GM21786 (cell line): ENCODE data around the gene NXPH1.

Experiments
- ATAC-seq: cut with Tn5 transposase; IDR thresholded peaks from one replicate; pipeline ENCODE4 v1.9.1; 2021; ENCODE audit not compliant: unreplicated experiment

NXPH1 gene

DNA sequence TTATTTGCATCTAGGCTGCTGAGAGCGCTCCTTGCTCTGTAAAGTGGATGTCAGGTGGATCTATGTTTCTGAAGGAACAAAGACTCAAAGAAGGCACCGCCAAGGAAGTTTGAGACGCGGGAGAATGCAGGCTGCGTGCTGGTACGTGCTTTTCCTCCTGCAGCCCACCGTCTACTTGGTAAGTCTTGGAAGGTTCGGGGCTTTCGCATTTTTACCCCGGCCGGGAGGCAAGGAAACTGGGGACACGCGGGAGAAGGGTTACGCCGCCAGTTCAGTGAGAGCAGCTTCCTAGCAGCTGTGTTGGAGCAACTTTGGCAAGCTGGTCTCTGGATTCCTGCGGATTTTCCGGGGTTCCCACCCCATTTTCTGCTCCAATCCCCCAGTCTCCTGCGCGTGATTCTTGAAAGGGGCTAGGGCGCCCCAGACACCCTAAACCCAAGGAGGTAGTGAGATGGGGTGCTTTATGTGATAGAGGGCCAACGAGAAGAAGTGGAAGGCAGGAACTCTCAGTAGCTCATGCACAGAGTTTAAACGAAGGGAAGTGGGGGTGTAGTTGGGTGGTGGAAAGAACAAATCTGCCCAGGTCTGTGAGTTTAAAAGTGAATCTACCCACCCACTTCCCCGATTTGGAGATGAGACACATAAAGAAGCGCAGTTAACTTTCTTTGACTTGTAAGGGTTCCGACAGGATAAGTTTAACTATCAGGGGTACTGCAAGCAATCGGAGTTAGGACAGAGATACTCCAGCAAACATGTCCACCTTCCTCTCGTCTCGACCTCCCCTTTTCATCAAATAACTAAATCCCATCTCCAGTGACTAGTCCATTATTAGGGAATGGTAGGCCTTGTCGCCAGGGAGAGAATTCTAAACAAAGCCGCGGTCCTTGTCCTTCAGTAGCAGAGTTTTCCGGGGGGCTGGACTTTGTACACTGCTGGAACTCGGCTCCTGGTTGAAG, 2.5 kb downstream of the NXPH1 start:
- ATAC-seq: no peak

DNA sequence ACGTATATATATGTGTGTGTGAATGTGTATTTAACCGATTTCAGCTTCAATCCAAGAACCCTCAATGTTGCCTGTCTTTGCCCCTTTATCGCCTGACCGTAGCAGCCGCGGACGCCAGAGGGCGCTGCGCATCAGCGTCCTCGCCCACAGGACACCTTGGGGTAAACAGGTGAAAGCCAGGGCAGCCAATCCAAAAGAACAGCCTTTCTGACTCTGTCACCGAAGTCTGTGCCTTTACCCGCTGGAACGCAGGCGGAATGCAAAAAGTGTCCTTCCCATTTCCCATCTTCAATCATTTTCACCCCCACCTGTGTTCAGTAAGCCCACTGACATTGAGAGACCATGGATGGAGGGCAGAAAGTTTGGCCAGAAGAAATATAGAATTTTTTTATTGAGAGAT, 3.6 kb downstream of the NXPH1 start:
- peak; percentile 82 for ATAC-seq

DNA sequence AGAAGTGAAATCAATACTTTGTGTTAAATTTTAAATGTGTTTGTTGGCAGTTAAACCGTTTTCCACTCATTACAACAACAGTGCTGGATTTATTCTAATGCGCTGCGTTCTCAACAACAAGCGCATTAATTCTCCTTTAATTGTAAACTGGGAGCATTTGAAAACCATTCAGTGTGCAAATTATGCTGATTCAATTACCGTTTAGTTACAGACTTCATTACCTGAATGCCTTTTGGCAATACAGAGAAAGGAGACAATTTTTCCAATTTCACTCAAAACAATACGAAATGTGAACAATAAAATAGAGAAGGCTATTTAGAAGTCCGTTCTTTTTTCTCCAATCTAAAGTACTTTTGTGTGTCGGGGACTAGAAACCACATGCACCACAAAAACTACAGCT, 4.2 kb downstream of the NXPH1 start:
- no peak for ATAC-seq

DNA sequence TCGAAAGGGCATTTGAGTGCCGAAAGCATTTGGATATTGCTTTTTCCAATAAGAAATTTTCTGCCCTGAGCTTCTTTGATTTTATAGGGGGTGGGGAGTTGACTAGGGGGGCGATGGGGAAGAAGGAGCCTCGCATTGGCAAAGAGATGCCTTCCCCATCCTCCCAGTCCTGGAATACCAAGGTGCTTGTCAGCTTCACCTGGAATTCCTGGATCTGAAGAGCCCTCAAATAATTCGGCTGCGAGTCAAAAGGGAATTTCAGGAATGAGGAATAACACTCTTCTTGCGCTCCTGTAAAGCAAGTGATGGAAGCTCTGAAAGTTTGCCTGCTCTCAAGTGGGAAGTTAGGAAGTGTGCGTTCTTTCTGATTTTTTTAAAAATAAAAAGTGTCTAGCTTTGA, 7.3 kb downstream of the NXPH1 start:
- no peak for ATAC-seq

DNA sequence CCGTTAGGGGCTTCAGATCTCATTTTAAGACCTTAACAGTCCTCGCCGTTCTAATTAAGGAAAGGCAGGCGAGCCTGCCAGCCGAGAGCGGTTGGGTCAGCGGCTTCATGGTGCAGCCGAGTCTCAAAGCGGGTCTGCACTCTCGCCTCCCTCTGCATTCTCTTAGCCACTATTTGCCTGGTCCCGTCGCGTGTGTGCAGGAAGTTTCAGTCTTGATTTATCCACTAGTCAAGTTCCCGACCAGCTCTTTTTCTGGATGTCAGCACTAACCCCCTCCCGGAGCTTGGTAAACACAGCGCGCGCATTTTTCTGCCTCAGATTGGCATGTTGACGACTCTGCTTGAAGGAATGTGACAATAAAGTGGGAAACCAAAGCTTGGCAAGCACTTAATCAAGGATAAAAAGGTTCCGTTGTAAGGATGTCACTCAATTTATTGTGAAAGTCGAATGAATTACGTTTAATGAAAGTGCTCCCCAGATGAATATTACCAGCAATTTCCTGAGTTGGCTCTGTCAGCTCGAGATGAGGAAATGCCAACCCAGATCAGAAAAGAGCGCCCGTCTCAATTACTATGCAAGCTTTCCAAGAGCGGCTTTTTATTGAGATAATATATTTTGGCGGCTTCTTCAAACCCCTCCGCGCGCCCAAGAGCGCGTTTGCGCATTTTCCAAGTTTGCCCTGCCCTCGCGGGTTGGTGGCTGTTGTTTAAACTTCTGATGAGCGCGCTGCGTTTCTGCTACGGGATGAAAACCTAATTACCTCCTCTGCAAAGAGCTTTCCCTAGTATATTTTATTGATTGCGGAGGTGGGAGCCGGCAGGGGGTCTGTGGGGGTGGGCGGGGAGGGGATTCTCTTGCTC, 7.9 kb downstream of the NXPH1 start:
- no peak for ATAC-seq

DNA sequence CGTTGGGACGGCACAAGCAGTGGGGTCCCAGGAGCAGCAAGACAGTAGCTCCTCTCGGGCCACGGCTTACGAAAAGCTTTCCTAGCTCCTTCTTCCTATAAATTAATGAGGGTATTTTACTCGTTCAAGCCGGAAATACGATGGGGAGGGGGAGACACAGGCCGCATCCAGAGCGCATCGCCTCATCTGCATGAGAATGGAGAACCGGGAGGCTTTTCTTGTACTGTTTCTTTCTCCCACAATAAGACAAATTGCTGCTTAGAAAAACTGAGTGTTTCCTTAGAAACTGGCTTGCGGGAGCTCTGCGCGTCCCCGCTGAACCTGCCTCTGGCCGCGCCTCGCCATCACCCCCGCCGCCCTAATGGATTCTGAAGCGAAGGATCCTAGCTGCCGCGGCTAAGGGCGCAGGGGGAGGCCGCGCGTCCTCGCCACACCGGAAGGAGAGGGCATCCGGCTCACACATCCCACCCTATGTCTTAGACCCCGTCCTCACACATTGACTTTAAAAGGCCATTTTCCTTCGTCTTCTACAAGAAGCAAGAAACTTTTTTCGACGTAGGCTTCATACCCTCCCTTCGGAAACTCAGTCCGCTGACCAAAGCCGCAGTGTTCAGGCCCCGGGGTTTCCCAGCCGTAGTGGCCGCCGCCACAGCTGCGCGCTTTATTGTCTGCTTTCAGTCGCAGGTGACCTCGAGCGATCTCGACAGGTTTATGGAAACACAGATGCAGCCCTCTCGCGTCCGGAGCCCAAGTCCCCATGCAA, 8.8 kb downstream of the NXPH1 start:
- no peak for ATAC-seq

DNA sequence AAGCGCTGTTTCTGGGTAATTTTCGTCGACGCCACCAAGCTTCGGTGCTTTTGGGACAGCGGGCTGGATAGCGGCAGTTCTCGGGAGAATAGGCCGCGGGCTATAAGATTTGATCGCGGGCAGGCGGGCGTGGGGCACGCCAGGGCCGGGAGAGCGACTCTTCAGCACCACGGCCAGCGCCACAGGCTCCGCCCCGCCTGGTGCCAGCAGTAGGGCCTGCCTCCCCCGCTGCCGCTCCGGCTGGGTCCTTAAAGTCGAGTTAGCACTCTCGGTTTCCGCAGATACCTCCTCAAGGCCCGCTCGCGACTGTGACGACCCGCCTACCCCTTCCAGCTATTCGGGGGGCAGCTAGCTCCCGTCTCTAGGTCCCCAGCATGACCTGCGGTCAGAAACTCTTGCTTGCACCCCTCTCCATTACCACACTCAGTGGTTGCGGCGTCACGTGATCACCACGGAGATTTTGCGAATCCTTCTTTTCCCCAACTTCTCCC, 9.4 kb downstream of the NXPH1 start:
- ATAC-seq: peak; percentile 60

DNA sequence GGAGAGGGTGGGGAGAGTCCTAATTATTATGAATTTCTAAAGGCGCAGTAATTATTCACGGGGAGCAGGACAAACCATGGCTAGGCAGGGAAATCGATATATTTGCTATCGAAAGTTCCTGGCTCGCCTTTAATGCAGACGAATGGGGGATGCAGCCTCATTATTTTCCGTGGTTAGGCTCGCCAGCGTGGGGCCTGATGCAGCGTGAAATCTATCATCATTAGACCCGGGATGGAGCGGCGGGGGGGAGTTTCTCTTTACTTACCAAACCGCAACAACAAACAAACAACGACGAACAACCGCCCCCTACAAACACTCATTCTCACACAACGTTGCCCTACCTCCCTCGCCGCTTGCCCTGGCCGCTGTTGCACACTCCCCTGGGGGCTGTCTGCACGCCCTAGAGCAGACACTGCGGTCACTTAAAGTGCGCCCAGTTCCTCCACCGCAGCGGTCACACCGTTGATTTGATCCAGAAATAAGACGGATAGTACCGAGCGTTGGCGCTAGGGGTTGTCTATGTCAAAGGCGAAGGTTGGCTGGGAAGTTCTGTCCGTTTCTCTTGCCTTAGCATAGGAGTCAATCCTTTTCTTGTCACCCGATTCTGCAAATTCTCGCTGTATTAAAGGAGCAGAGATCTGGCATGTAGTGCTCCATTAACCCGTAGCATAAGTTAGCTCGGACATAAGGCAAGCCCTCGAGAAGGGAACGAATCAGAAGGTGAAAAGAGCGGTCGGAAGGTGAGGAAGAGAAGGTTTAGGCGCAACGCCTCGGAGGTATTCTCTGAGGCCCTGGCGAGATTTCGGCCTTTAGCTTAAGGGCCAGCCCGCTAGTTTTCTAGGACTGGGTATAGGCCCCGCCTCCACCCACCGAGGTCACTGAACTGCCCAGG, 10.4 kb downstream of the NXPH1 start:
- ATAC-seq: no peak

GRCh38 chr7:8444468-8444769, 11.0 kb downstream of the NXPH1 start:
- no peak for ATAC-seq

- ATAC-seq: no peak
These were observed 20.1 kb downstream of the NXPH1 start for GRCh38 chr7:8453535-8453934.

GRCh38 chr7:8455426-8455825, 22.0 kb downstream of the NXPH1 start:
- ATAC-seq: no peak

- ATAC-seq: no peak
These were observed 28.9 kb downstream of the NXPH1 start for GRCh38 chr7:8462309-8462708.

GRCh38 chr7:8465338-8465737, 31.9 kb downstream of the NXPH1 start:
- no peak for ATAC-seq

DNA sequence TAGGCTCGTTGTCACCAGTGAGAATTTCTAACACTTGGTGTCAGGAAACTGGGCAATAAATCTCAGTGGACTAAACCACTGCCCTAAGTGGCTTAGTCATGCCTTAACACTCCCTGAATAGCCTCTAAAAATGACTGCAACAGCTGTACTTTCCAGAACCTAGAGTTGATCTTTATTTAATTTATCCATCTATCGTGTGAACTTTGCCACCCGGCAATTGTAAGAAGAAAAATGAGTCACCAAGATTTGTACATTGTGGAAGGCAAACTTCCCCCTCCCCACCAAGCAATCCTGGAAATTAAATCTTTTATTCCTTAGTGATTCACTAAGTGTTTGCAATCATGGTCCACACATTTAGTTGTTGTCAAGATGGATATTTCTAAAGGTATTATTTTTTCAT, 47.1 kb downstream of the NXPH1 start:
- no peak for ATAC-seq

GRCh38 chr7:8481096-8481495, 47.7 kb downstream of the NXPH1 start:
- no peak for ATAC-seq

DNA sequence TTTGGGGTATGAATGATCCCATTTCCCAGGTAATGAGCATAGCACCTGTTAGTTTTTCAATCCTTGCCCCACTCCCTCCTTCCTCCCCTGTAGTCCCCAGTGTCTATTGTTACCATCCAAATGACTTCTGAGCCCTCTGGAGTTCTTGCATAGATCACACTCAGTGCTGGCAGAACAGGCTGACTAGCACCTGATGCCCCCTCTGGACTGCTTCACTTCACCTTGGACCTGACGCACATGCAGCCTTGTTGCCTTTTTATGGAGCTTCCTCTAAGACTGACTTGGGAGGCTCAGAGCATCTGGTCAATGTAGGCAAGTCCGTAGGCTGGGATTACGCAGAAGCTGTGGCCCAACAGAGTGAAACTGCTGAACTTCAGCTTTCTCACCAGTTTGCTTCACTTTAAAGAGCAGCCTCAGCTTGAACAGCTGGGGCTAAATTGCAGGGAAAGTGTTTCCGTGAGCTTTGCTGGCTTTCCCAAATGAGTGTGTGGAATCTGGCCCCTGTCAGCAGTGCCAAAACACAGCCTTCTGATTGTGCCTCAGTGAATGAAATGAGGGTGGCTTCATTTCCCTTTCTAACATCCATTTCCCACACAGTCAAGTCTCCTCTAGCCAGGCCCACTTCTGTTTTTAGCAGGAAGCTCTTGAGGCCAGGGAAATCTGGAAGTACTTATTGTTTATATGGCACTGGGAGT, 48.5 kb downstream of the NXPH1 start:
- no peak for ATAC-seq

DNA sequence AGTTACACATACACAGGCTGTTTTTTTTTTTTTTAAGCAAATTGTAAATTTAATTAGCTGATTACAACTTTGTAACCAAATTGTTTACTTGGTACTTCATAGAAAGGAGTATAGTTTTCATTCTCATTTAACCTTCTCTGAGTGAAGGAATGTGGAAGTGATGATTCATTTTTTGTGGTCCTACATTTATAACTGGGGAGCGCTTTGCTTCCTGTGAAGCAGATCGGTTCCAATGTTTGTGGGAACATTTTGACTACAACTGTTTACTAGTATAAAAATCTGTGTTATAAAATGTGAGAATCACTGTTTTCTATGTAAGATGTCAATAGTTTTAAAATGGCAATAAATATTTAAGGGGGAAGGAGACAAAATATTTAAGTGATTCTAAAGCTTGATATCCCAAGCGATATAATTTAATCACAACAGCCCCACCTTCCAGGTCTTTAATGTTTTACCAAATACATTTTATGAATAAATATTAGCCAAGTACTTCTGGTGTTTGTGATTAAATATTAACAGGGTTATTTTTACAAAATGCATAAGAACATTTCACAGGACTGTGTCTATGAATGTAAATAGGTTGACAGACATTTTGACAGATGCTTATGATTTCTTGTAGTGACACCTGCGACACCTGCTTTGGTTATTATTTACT, 57.1 kb downstream of the NXPH1 start:
- ATAC-seq: no peak

DNA sequence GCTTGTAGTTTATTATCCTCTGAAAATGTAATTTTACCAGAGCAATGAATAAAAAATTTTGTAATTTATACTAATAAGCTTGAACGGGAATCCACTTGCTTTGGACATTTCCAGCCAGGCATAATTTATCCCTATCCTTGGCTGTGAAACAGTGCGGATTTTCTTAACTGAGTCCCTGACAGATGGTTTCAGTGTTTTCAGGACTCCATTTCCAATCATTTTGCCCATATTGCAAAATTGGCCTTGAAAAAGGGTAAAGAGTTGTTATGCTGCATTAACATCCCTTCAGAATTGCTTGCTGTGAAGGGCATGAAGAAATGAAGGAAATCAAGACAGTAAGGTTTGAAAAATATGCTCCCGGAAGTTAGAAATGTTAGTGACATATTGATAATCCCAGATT, 57.7 kb downstream of the NXPH1 start:
- no peak for ATAC-seq
